GM15510 (cell line): ENCODE results near the gene TCF3.

ENCODE experiments used
- POLR2A ChIP-seq: IDR thresholded peaks from 3 replicates; pipeline ENCODE4 v1.6.1; 2011; ENCODE audit warnings: borderline replicate concordance; ENCODE audit not compliant: insufficient read length; ENCODE audit errors: extremely low read depth

TCF3 gene

GRCh38 chr19:1630012-1630411 is 22.4 kb downstream of the TCF3 start:
- TF ChIP-seq POLR2A, result no peak

DNA sequence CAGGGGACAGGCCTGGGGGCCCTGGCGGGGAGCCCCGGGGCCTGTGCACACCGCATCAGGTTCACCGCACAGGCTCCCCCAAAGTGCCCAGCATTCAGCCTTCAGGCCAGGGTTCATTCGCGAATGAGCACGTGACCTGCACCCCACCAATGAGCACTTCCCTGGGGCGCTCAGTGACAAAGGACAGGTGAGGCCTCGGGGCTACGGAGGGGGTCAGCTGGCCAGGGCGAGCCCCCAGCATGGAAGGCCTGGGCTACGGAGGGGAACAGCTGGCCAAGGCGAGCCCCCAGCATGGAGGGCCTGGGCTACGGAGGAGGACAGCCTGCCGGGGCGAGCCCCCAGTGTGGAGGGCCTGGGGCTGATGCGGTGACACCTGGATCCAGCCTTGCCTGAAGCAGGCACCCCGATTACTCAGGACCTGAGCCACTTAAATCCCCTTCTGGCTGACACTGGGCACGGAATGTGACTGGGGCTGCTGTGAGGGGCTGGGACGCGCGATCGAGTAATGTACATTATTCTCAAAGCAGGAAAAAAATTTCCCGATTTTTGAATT is 23.1 kb downstream of the TCF3 start:
- no peak for TF ChIP-seq POLR2A

DNA sequence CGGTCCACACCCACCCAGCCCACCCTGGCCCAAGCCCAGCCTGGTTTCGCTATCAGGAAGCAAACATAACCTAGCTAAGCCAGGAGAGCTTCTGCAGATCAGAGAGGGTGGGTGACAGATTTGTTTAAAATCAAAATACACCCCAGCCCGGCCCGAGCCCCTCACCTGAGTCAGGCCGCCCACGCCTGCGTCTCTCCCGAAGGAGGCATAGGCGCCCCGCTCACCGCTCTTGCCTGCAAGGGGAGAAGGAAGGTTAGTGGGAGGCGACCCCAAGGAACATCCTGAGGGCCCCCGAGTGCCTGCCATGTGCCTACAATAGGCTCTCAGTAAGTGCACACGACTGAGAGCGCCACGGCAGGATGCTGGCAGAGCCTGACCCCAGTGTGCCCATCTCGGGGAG is 25.2 kb downstream of the TCF3 start:
- TF ChIP-seq POLR2A, result peak; percentile 2

DNA sequence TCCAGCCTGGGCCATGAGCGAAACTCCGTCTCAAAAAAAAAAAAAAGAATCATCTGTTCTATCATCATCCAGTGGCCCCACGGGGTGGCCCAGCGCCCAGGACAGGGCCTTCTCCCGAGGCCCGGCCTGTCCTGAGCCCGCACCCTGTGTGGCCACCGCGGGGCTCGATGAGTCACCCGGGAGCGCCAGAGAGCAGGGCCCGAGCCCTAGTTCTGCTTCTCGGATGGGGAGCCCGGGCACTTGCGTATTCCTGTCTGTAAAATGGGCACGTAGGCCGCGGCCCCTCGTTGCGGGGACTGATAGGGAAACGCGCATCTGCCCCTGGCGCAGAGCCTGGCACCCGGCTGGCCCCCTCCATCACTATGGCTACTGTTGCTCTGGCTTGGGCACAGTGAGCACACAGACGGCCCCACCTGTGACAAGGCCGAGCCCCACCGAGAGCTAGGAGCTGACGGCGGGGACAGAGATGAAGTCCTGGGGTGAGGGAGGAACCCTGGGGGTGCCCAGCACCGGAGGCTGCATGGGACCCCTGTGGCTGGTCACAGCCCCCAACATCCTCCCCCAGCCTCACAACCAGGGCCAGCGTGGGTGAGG is 25.9 kb downstream of the TCF3 start:
- no peak for TF ChIP-seq POLR2A

GRCh38 chr19:1624458-1624857 is 28.0 kb downstream of the TCF3 start:
- TF ChIP-seq POLR2A, result no peak

DNA sequence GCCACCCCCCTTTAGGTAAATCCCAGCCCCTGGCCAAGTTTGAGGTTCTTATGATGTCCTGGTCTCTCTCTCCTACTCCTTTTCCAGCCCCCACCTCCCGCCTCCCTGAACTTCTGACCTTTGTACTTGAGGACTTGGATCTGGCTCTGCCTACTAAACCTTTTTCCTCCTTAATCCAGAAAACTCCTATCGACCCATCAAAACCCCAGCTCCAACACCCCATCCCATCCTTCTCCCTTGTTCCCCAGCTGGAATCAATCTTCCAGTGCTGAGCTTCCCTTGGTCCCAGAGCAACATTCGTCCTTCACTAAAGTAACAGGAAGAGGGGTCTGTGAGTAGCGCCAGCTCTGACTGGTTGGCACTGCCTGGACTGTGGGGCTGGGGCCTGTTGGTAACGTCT is 29.9 kb downstream of the TCF3 start:
- no peak for TF ChIP-seq POLR2A

DNA sequence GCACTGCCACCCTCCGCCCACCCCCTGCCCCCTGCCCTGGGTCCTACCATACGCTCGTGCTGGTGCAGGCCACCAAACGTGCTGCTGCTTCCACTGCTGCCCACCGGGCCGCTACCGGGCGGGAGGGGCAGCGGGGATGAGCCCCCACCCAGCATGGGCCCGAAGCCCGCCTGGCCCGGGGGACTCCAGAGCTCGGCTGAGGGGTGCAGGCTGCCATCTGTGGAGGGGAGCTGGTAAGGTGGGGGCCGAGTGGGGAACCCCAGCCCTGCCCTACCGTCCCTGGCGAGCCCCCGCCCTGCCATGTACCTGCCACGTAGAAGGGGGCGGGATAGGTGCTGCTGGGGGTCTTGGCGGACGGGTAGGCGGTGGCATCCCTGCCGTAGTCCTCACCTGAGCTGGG is 30.4 kb downstream of the TCF3 start:
- TF ChIP-seq POLR2A, result no peak

DNA sequence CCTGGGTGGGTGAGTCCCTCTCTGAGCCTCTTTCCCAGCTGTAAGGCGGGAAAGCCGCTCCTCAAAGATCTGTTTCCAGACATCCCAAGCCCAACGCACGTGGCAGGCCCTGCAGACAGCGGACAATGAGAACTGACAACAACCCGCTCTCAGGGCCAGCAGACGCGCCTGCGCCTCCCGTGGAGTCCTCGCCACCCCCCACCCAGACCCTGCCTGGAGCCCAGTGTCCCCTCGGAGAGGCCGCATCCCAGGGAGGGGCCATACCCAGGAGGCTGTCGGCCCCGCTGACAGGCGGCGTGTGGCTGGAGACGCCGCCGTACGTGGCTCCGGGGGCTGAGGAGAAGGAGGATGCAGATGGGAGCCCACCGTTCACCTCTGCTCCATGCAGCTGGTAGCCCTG is 30.8 kb downstream of the TCF3 start:
- TF ChIP-seq POLR2A, result no peak

- TF ChIP-seq POLR2A, result no peak
These were observed 31.4 kb downstream of the TCF3 start for GRCh38 chr19:1621021-1621420.

GRCh38 chr19:1620502-1620901 is 31.9 kb downstream of the TCF3 start:
- no peak for TF ChIP-seq POLR2A

DNA sequence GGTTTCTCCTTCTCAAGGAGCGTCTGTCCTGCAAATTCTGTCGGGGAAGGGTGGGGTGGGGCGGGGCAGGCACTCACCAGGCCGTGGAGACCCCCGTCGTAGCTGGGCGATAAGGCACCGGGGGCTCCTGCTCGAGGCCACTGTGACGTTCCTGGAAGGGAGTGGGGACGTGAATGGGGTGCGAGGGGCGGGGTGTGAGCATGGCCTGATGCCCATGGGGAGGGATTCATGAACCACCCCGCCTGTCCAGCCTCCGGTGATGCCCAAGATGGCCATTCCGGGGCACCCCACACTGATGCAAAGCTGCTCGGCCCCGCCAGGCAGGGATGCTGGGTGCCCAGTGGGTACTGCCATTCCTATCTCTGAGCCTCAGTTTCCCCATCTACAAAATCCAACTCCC is 32.7 kb downstream of the TCF3 start:
- no peak for TF ChIP-seq POLR2A

DNA sequence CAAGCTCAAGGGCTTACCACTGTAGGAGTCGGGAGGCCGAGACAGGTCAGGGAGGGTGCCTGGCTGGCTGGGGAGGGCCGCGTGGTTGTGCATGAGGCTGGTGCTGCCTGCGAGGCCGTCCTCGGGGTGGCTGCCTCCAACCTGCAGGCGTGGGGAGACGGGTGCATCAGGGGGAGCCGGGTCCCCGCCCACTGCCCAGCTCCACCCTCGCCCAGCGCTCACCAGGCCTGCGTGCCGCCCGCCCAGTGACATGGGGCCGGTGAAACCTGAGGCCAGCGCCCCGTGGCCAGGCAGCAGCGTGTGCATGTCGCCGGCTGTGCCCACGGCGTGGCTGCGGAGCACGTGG is 33.3 kb downstream of the TCF3 start:
- TF ChIP-seq POLR2A, result no peak

GRCh38 chr19:1618157-1619093 is 34.0 kb downstream of the TCF3 start:
- TF ChIP-seq POLR2A, result no peak

DNA sequence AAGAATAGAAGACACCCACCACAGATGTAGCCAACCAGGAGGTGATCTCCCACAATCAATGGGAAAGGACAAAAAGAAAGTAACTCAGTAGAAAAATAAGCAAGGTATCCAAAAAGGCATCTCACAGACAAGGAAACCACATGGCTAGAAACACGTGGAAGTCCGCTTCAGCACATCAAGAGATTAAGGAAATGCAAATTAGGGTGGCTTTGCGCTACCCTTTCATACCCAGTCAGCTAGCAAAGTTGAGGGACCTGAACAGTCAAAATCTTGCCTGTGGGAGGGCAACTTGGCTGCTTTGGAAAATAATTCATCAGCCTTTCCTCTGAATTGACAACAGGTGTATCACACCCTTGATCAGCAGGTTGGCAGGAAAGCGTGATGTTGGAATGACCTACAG is 35.5 kb downstream of the TCF3 start:
- TF ChIP-seq POLR2A, result no peak

DNA sequence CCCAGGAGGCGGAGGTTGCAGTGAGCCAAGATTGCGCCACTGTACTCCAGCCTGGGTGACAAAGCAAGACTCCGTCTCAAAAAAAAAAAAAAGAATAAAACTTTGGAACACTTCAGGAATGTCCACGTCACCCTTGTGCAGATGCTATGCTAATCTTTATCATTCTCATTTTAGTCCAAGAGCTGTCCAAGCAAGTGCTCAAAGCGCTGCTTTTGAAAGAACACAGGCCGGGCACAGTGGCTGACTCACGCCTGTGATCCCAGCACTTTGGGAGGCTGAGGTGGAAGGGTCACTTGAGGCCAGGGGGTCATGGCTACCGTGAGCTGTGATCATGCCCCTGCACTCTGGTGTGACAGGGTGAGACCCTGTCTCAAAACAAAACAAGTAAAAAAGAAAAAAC is 36.0 kb downstream of the TCF3 start:
- TF ChIP-seq POLR2A, result no peak
